ENCODE data around the gene TMEM245.

DNA sequence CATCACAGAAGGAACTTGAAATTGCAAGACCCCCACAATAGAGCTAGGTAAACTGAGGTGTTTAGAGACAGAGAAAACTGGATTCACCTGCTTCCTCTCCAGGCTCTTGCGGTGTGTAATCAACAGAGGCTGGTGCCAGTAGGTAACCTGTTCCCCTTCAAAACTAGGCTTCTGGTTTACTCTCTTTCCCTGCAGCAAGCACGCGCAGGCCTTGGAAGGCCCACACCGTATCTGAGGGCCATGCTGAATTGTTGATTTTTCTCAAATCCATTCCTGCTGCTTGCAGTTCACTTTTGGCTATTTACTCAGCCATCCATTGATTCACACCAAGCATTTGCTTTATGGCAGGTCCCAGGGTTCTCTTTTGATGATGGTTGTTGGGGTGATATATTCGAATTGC, 48.0 kb upstream of the TMEM245 start:
- TF ChIP-seq, protein P1, sequence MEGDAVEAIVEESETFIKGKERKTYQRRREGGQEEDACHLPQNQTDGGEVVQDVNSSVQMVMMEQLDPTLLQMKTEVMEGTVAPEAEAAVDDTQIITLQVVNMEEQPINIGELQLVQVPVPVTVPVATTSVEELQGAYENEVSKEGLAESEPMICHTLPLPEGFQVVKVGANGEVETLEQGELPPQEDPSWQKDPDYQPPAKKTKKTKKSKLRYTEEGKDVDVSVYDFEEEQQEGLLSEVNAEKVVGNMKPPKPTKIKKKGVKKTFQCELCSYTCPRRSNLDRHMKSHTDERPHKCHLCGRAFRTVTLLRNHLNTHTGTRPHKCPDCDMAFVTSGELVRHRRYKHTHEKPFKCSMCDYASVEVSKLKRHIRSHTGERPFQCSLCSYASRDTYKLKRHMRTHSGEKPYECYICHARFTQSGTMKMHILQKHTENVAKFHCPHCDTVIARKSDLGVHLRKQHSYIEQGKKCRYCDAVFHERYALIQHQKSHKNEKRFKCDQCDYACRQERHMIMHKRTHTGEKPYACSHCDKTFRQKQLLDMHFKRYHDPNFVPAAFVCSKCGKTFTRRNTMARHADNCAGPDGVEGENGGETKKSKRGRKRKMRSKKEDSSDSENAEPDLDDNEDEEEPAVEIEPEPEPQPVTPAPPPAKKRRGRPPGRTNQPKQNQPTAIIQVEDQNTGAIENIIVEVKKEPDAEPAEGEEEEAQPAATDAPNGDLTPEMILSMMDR (IDR thresholded peaks at IDR 0.05; ENCODE audit: low read depth, low read length): no peak
- TF ChIP-seq, protein P2, sequence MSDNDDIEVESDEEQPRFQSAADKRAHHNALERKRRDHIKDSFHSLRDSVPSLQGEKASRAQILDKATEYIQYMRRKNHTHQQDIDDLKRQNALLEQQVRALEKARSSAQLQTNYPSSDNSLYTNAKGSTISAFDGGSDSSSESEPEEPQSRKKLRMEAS (IDR thresholded peaks at IDR 0.05; ENCODE audit: low read depth, low read length): no peak
- TF ChIP-seq POLR2A (IDR thresholded peaks at IDR 0.05; ENCODE audit: extremely low read depth, insufficient read length): no peak
- no peak for TF ChIP-seq MYC (IDR thresholded peaks at IDR 0.05; ENCODE audit: low read depth, low read length)
